GM23338 (cell line): ENCODE results near the gene ESRRB. TPM values are rescaled to one million over a fixed set of nuclear protein-coding genes. Genes with fewer than 3 reads are reported as not detected.

ENCODE experiments used
- ATAC-seq: fragments of 200-7000 bp; cut with Tn5 transposase; 3 replicates; pipeline ENCODE4 v1.9.1; 2020
- DNase-seq: peaks from one replicate; pipeline ENCODE4 v3.0.0-alpha.2; 2015; ENCODE audit warnings: low spot score
- H2AFZ ChIP-seq: fragments of 200-600 bp; sonication (generic); 2 replicates; pipeline ENCODE4 v1.8.0; 2016; ENCODE audit warnings: antibody characterized with exemption, mild to moderate bottlenecking, moderate library complexity
- H3F3A ChIP-seq: fragments of 200-600 bp; sonication (generic); replicated peaks from 2 replicates; pipeline ENCODE4 v1.8.0; 2017; ENCODE audit warnings: antibody characterized with exemption, mixed run types, low read depth
- H3K27ac ChIP-seq: fragments of 200-600 bp; sonication (generic); 2 replicates; pipeline ENCODE4 v1.6.1; 2016; ENCODE audit warnings: low read depth
- H3K27me3 ChIP-seq: fragments of 200-600 bp; sonication (generic); 2 replicates; pipeline ENCODE4 v1.8.0; 2016; ENCODE audit warnings: mild to moderate bottlenecking, mixed run types, moderate library complexity; ENCODE audit not compliant: insufficient read depth
- H3K36me3 ChIP-seq: fragments of 200-600 bp; sonication (generic); 2 replicates; pipeline ENCODE4 v1.8.0; 2016; ENCODE audit warnings: mild to moderate bottlenecking; ENCODE audit not compliant: insufficient read depth
- H3K4me1 ChIP-seq: fragments of 200-600 bp; sonication (generic); 2 replicates; pipeline ENCODE4 v1.8.0; 2016; ENCODE audit warnings: mild to moderate bottlenecking, moderate library complexity; ENCODE audit not compliant: insufficient read depth
- H3K4me2 ChIP-seq: fragments of 200-600 bp; sonication (generic); 2 replicates; pipeline ENCODE4 v1.7.1; 2017; ENCODE audit warnings: mixed run types
- H3K4me3 ChIP-seq: fragments of 200-600 bp; sonication (generic); 2 replicates; pipeline ENCODE4 v1.6.1; 2016; ENCODE audit warnings: mixed run types
- H3K79me2 ChIP-seq: fragments of 200-600 bp; sonication (generic); replicated peaks from 2 replicates; pipeline ENCODE4 v1.8.0; 2017; ENCODE audit warnings: mild to moderate bottlenecking; ENCODE audit not compliant: insufficient read depth
- H3K9me2 ChIP-seq: fragments of 200-600 bp; sonication (generic); 2 replicates; pipeline ENCODE4 v1.8.0; 2017; ENCODE audit not compliant: insufficient read depth
- H4K20me1 ChIP-seq: fragments of 200-600 bp; sonication (generic); replicated peaks from 2 replicates; pipeline ENCODE4 v1.8.0; 2017; ENCODE audit warnings: mild to moderate bottlenecking; ENCODE audit not compliant: insufficient read depth
- H3K27ac Mint-ChIP-seq: 2 replicates; pipeline ENCODE4 v1.8.0; 2020; ENCODE audit warnings: inconsistent platforms, mild to moderate bottlenecking, moderate library complexity, mixed read lengths
- H3K27me3 Mint-ChIP-seq: 3 replicates; pipeline ENCODE4 v1.8.0; 2022; ENCODE audit warnings: low read depth, mild to moderate bottlenecking, moderate library complexity, mixed read lengths, inconsistent platforms; ENCODE audit not compliant: insufficient read depth, poor library complexity
- H3K36me3 Mint-ChIP-seq: 3 replicates; pipeline ENCODE4 v1.8.0; 2021; ENCODE audit warnings: low read depth, mild to moderate bottlenecking, inconsistent platforms, moderate library complexity, mixed read lengths
- H3K4me1 Mint-ChIP-seq: 3 replicates; pipeline ENCODE4 v1.8.0; 2020; ENCODE audit warnings: mild to moderate bottlenecking, inconsistent platforms, mixed read lengths
- H3K4me3 Mint-ChIP-seq: 3 replicates; pipeline ENCODE4 v1.8.0; 2021; ENCODE audit warnings: moderate library complexity, mild to moderate bottlenecking, inconsistent platforms, mixed read lengths
- H3K9me3 Mint-ChIP-seq: 3 replicates; pipeline ENCODE4 v1.8.0; 2020; ENCODE audit warnings: moderate library complexity, mild to moderate bottlenecking, inconsistent platforms, mixed read lengths
- CREB1 ChIP-seq: fragments of 250-450 bp; sonication (Bioruptor Pico); IDR thresholded peaks from 2 replicates; pipeline ENCODE4 v1.5.0; 2020; ENCODE audit warnings: low read depth, mild to moderate bottlenecking, moderate library complexity
- EZH2 ChIP-seq: fragments of 200-600 bp; sonication (generic); IDR thresholded peaks from one replicate; pipeline ENCODE4 v1.8.0; 2017; ENCODE audit warnings: antibody characterized with exemption, mild to moderate bottlenecking, low read depth; ENCODE audit not compliant: unreplicated experiment
- JUNB ChIP-seq: IDR thresholded peaks from one replicate; pipeline ENCODE4 v1.6.1; 2016; ENCODE audit warnings: antibody characterized with exemption; ENCODE audit not compliant: unreplicated experiment
- NANOG ChIP-seq: IDR thresholded peaks from 2 replicates; pipeline ENCODE4 v1.6.1; 2016; ENCODE audit warnings: antibody characterized with exemption, borderline replicate concordance
- POLR2AphosphoS5 ChIP-seq: IDR thresholded peaks from 2 replicates; pipeline ENCODE4 v1.6.1; 2016; ENCODE audit warnings: antibody characterized with exemption, low read depth
- ZNF331 ChIP-seq: fragments of 250-450 bp; sonication (Bioruptor Pico); IDR thresholded peaks from 2 replicates; pipeline ENCODE4 v1.5.0; 2020; ENCODE audit warnings: low read depth, mild to moderate bottlenecking, moderate library complexity
- polyA plus RNA-seq: library from polyadenylated mRNA; unstranded; fragments of >200 nt; fragmentation: Nextera tagmentation; extraction: Ambion mirVana; gene quantifications from 2 replicates; pipeline ENCODE4 v1.2.1, GENCODE V29; 2016
- total RNA-seq: library from RNA; depleted of rRNA; stranded (reverse); fragments of >200 nt; shearing (Covaris generic); gene quantifications from 2 replicates; pipeline ENCODE4 v1.2.3, GENCODE V29; 2014
- TF ChIP-seq, protein P1 (sequence below): IDR thresholded peaks from one replicate; pipeline ENCODE4 v1.6.1; 2018; ENCODE audit warnings: antibody characterized with exemption; ENCODE audit not compliant: unreplicated experiment
- TF ChIP-seq, protein P2 (sequence below), 2 experiments: fragments of 200-600 bp in 1 of 2; sonication (generic) in 1 of 2; conservative IDR thresholded peaks; 2 replicates each; pipeline versions ENCODE4 v1.5.1 to v1.6.1; 2016 to 2017; ENCODE audit warnings: antibody characterized with exemption in 2 of 2, low read depth in 2 of 2, mild to moderate bottlenecking in 2 of 2, moderate library complexity in 1 of 2

The ESRRB gene
- total and polyA plus RNA-seq, 2 experiments from 2014 or later, result 0.31 to 0.52 TPM

DNA sequence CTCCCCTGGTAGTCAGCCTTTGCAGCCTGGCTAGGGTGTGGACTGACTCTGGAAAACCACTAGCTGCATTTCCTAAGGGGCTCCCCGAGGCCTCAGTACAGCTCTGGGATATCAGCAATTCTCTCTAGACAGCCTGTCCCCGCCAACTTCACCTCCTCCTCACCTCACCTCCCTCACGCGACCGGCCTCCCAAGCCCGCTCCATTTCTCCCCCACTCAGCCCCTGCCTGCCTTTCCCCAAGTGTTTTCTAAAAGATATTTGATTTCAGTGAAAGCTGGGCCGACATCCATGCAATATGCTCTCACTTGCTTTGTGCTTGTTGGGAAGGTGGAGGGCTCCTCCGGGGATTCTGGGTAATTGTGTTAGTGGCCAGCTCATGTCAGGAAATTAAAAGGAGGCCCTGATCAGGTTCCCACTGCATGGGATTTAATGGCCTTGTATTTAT is 91.8 kb downstream of the ESRRB start:
- Histone ChIP-seq H3K4me2 (no peak overlapping the region), H2AFZ (no peak overlapping the region), H3F3A (no peaks in the 10 kb centered on the region), H3K4me3 (no peak overlapping the region), H4K20me1 (no peaks in the 10 kb centered on the region), H3K9me2 (no peaks in the 10 kb centered on the region), H3K27me3 (no peaks in the 10 kb centered on the region), H3K4me1 (no peaks in the 10 kb centered on the region), H3K27ac (no peak overlapping the region), H3K79me2 (no peaks in the 10 kb centered on the region), H3K36me3 (no peaks in the 10 kb centered on the region)
- no peaks in the 10 kb centered on the region for H3K36me3 Mint-ChIP-seq
- DNase-seq (no peak), ATAC-seq (no peak)
- H3K9me3 Mint-ChIP-seq, result no peaks in the 10 kb centered on the region
- peaks cover 5% of the 10 kb centered on the region; the same call in 2 of the 3 replicates for H3K4me1 Mint-ChIP-seq
- TF ChIP-seq CREB1 (CRISPR knock-in tag), result no peak
- TF ChIP-seq ZNF331 (CRISPR knock-in tag), result no peak
- no peak for TF ChIP-seq JUNB
- no peak for TF ChIP-seq NANOG
- TF ChIP-seq, protein P1, sequence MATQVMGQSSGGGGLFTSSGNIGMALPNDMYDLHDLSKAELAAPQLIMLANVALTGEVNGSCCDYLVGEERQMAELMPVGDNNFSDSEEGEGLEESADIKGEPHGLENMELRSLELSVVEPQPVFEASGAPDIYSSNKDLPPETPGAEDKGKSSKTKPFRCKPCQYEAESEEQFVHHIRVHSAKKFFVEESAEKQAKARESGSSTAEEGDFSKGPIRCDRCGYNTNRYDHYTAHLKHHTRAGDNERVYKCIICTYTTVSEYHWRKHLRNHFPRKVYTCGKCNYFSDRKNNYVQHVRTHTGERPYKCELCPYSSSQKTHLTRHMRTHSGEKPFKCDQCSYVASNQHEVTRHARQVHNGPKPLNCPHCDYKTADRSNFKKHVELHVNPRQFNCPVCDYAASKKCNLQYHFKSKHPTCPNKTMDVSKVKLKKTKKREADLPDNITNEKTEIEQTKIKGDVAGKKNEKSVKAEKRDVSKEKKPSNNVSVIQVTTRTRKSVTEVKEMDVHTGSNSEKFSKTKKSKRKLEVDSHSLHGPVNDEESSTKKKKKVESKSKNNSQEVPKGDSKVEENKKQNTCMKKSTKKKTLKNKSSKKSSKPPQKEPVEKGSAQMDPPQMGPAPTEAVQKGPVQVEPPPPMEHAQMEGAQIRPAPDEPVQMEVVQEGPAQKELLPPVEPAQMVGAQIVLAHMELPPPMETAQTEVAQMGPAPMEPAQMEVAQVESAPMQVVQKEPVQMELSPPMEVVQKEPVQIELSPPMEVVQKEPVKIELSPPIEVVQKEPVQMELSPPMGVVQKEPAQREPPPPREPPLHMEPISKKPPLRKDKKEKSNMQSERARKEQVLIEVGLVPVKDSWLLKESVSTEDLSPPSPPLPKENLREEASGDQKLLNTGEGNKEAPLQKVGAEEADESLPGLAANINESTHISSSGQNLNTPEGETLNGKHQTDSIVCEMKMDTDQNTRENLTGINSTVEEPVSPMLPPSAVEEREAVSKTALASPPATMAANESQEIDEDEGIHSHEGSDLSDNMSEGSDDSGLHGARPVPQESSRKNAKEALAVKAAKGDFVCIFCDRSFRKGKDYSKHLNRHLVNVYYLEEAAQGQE, result no peak
- TF ChIP-seq, protein P2, sequence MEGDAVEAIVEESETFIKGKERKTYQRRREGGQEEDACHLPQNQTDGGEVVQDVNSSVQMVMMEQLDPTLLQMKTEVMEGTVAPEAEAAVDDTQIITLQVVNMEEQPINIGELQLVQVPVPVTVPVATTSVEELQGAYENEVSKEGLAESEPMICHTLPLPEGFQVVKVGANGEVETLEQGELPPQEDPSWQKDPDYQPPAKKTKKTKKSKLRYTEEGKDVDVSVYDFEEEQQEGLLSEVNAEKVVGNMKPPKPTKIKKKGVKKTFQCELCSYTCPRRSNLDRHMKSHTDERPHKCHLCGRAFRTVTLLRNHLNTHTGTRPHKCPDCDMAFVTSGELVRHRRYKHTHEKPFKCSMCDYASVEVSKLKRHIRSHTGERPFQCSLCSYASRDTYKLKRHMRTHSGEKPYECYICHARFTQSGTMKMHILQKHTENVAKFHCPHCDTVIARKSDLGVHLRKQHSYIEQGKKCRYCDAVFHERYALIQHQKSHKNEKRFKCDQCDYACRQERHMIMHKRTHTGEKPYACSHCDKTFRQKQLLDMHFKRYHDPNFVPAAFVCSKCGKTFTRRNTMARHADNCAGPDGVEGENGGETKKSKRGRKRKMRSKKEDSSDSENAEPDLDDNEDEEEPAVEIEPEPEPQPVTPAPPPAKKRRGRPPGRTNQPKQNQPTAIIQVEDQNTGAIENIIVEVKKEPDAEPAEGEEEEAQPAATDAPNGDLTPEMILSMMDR (conservative IDR thresholded peaks at IDR 0.05; ENCODE audit: low read depth in 2 of 2), result no peak
- TF ChIP-seq POLR2AphosphoS5, result no peak
- H3K27ac Mint-ChIP-seq, result no peak overlapping the region
- no peak overlapping the region for H3K4me3 Mint-ChIP-seq
- peaks cover 6% of the 10 kb centered on the region for H3K27me3 Mint-ChIP-seq

DNA sequence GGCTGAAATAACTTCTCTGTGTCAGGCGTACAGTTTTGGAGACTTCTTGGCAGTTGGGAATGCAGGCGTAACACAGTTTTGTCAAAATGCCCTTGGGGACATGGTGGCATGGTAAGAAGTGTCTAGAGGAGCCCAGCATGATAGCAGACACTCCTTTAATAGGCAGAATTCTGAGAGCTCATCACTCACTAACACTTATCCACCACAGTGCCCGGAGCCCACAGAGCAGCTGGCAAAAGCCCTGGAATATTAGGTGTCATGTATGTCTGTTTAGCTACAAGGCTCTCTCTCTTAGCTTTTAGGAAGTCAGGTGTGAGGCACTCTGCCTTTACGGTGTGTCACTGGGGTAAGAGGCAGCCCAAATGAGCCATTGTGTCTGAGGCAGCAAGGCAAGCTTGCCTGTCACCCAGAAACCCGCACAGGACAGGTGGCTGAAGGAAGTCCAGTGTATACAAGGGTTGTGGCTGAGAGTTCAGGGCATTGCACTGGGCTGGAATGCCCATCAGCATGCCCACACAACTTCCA is 96.3 kb downstream of the ESRRB start:
- Mint-ChIP-seq H3K9me3 (no peaks in the 10 kb centered on the region), H3K27ac (no peak overlapping the region), H3K4me1 (peaks cover 6% of the 10 kb centered on the region; the same call in 1 of the 3 replicates), H3K27me3 (peaks cover 4% of the 10 kb centered on the region), H3K4me3 (no peak overlapping the region), H3K36me3 (no peaks in the 10 kb centered on the region)
- no peak for TF ChIP-seq EZH2
- TF ChIP-seq, protein P2 (conservative IDR thresholded peaks at IDR 0.05; ENCODE audit: low read depth in 2 of 2), result no peak
- H3K36me3 ChIP-seq, result no peaks in the 10 kb centered on the region
- no peaks in the 10 kb centered on the region for H3K9me2 ChIP-seq
- H4K20me1 ChIP-seq, result no peaks in the 10 kb centered on the region
- no peaks in the 10 kb centered on the region for H3K4me1 ChIP-seq
- no peak overlapping the region for H3K27ac ChIP-seq
- DNase-seq, result no peak
- no peak overlapping the region for H3K4me3 ChIP-seq
- no peaks in the 10 kb centered on the region for H3F3A ChIP-seq
- H3K79me2 ChIP-seq, result no peaks in the 10 kb centered on the region
- H2AFZ ChIP-seq, result no peak overlapping the region
- no peak for ATAC-seq
- H3K4me2 ChIP-seq, result no peak overlapping the region
- H3K27me3 ChIP-seq, result no peaks in the 10 kb centered on the region
